ENCODE data around the gene KDM4B.
A peak's percentile ranks its signal among the peaks of the same experiment; 100 is the strongest.

- TF ChIP-seq FIP1L1 (IDR thresholded peaks at IDR 0.05; ENCODE audit: low read depth, low read length, poor library complexity, severe bottlenecking): no peak
- no peak for TF ChIP-seq SRF (CRISPR knock-in tag; IDR thresholded peaks at IDR 0.05)
- 0 out of 2 replicates have a peak, but pooled peaks have one; percentile 15 for TF ChIP-seq TEAD4 (IDR thresholded peaks at IDR 0.05; ENCODE audit: low read length)
- TF ChIP-seq TEAD4 (CRISPR knock-in tag; IDR thresholded peaks at IDR 0.05; ENCODE audit: borderline replicate concordance): no peak
- TF ChIP-seq, protein P1, sequence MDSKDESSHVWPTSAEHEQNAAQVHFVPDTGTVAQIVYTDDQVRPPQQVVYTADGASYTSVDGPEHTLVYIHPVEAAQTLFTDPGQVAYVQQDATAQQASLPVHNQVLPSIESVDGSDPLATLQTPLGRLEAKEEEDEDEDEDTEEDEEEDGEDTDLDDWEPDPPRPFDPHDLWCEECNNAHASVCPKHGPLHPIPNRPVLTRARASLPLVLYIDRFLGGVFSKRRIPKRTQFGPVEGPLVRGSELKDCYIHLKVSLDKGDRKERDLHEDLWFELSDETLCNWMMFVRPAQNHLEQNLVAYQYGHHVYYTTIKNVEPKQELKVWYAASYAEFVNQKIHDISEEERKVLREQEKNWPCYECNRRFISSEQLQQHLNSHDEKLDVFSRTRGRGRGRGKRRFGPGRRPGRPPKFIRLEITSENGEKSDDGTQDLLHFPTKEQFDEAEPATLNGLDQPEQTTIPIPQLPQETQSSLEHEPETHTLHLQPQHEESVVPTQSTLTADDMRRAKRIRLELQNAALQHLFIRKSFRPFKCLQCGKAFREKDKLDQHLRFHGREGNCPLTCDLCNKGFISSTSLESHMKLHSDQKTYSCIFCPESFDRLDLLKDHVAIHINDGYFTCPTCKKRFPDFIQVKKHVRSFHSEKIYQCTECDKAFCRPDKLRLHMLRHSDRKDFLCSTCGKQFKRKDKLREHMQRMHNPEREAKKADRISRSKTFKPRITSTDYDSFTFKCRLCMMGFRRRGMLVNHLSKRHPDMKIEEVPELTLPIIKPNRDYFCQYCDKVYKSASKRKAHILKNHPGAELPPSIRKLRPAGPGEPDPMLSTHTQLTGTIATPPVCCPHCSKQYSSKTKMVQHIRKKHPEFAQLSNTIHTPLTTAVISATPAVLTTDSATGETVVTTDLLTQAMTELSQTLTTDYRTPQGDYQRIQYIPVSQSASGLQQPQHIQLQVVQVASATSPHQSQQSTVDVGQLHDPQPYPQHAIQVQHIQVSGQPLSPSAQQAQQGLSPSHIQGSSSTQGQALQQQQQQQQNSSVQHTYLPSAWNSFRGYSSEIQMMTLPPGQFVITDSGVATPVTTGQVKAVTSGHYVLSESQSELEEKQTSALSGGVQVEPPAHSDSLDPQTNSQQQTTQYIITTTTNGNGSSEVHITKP (IDR thresholded peaks at IDR 0.05; ENCODE audit: partially characterized antibody): no peak
- no peak for TF ChIP-seq BRD4 (IDR thresholded peaks at IDR 0.05)
- TF ChIP-seq PURB (CRISPR knock-in tag; IDR thresholded peaks at IDR 0.05; ENCODE audit: low read depth): no peak
Measured at GRCh38 chr19:5001615-5002014, 32.7 kb downstream of the KDM4B start.
